Inferior parietal cortex (tissue), 1 donor: Measurements from ENCODE around the gene SUFU.
"Not testable (repeated sequence)": the region's sequence is repeated elsewhere in the genome, so short reads cannot be mapped to it uniquely, and the experiment has no call there.

Experiments
- DNase-seq: peaks from one replicate; pipeline ENCODE4 v3.0.0-alpha.2; 2016; ENCODE audit errors: extremely low spot score

Gene SUFU

GRCh38 chr10:102649797-102650654 is 146.3 kb downstream of the SUFU start:
- no peak for DNase-seq

GRCh38 chr10:102650655-102651454 is 147.1 kb downstream of the SUFU start:
- DNase-seq: no peak

GRCh38 chr10:102651455-102652169 is 147.8 kb downstream of the SUFU start:
- DNase-seq: no peak

- DNase-seq: no peak
These were observed 148.6 kb downstream of the SUFU start for GRCh38 chr10:102652170-102652916.

- no peak for DNase-seq
These were observed 149.3 kb downstream of the SUFU start for GRCh38 chr10:102653060-102653459.

GRCh38 chr10:102654566-102654965 is 150.8 kb downstream of the SUFU start:
- no peak for DNase-seq

GRCh38 chr10:102654969-102655368 is 151.2 kb downstream of the SUFU start:
- no peak for DNase-seq

GRCh38 chr10:102656026-102656425 is 152.3 kb downstream of the SUFU start:
- DNase-seq: no peak

- no peak for DNase-seq
These were observed 153.1 kb downstream of the SUFU start for GRCh38 chr10:102656791-102657371.

GRCh38 chr10:102657451-102657850 is 153.7 kb downstream of the SUFU start:
- no peak for DNase-seq

GRCh38 chr10:102657984-102658724 is 154.4 kb downstream of the SUFU start:
- no peak for DNase-seq

- DNase-seq: no peak
These were observed 155.0 kb downstream of the SUFU start for GRCh38 chr10:102658802-102659201.

- DNase-seq: no peak
These were observed 157.3 kb downstream of the SUFU start for GRCh38 chr10:102660888-102661657.

- no peak for DNase-seq
These were observed 157.9 kb downstream of the SUFU start for GRCh38 chr10:102661658-102662028.

- no peak for DNase-seq
These were observed 162.2 kb downstream of the SUFU start for GRCh38 chr10:102665904-102666509.

- not testable (repeated sequence) for DNase-seq
These were observed 163.6 kb downstream of the SUFU start for GRCh38 chr10:102667411-102667810.

- no peak for DNase-seq
These were observed 164.7 kb downstream of the SUFU start for GRCh38 chr10:102668326-102669107.
